Stimulated activated CD4-positive, alpha-beta T cell treated with anti-CD3 and anti-CD28 coated beads, TNF-alpha, amount 100 ng/mL, for 4 hours (primary cell): ENCODE measurements around the gene TTC39C.

ENCODE experiments used
- DNase-seq, 3 experiments: peaks; one replicate each; pipeline ENCODE4 v3.0.0-alpha.2; 2020; ENCODE audit warnings: low read depth in 3 of 3

Gene TTC39C

DNA sequence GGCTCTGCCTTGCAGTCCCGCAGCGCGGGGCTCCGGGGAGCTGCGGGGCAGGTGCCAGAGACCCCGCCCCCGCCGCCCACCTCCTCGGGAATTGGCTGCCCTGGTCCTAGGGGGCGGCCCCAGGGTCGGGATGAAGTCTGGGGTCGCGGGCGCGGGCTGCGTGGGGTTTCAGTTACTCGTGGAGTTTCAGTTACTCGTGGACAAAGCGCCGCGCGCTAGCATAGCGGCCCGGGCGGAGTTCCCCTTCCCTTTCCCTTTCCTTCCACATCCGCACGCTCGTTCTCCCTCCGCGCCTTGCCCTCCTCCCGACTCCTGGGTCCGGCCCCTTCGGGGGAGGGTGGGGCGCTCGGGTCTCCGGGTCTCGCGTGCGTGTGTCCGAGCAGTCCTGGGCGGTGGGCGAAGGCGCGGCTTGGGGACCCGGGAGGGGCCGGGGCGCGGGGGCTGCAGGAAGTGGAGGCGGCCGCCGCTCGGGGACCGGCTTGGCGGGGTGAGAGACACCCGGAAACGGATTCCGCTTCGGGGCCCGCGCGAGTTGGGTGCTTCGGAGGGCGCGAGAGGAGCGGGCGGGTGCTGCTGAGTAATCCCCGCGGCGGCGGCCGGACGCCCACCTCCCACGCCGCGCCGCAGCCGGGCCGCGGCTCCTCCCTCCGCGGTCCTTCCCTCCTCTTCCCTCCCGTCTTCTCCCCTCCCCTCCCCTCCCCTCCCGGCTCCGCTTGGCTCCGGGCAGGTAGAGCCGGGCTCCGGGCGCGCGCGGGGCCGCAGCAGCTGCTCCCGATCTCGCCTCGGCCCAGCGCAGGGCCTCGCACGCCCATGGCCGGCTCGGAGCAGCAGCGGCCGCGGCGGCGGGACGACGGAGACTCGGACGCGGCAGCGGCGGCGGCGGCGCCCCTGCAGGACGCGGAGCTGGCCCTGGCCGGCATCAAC lies at the start of gene TTC39C:
Gene TTC39C (plus strand): TSS at position 693 of the 924 bp plus-strand sequence. CDS start 118 bp downstream, at position 811.
- DNase-seq: peak; percentile 76 to 81 (median 77)

DNA sequence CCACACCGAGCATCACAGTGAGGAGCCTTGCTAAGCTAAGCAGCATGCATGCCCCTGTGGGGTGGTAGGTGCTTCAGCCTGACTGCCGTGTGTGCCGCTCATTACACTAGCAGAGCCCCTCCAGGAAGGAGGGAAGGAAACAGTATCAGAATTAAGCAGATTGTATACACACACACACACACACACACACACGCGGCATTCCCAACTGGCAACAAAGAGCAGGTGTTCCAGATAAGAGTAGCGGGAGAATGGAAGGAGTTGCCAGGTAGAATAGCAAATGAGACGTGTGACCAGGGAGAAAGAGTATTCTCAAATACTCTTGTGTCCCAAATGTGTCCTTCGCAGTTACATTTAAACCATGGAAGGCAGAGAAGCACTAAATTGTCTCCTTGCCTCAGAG lies 47.6 kb upstream of the TTC39C start:
- no peak for DNase-seq

DNA sequence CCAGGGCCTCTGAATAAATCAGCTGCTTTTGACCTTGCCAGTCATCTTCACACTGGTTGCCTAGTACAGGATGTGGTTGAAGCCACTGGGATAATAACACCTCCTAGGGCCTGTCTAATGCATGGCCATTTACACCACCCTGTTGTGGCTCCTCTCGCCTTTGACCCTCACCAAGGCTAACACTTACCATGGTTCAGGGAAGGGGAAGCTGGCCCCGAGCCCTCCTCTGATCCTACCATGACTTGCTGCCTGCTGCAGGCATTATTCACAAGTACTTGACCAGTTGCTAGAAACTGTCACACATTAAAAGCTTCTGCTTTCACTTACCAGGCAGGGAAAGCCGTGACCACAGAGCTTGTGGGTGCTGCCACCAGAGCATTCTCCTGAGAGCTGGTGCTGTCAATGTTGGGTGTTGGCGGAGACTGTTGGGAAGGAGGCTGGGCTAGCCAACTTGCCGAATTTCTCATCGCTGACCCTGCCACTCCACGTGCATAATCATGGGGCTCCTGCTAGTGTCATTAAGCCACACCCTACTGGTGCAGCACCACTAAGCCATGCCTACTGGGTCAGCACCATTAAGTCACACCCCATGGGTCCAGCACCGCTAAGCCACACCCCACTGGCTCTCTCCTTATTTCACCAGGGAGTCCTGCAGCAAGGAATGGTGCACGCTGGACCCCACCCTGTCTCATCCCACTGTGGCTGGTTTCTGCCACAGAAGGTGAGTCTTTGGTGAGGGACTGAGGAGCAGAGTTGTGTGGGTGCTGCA lies 47.0 kb upstream of the TTC39C start:
- no peak for DNase-seq

DNA sequence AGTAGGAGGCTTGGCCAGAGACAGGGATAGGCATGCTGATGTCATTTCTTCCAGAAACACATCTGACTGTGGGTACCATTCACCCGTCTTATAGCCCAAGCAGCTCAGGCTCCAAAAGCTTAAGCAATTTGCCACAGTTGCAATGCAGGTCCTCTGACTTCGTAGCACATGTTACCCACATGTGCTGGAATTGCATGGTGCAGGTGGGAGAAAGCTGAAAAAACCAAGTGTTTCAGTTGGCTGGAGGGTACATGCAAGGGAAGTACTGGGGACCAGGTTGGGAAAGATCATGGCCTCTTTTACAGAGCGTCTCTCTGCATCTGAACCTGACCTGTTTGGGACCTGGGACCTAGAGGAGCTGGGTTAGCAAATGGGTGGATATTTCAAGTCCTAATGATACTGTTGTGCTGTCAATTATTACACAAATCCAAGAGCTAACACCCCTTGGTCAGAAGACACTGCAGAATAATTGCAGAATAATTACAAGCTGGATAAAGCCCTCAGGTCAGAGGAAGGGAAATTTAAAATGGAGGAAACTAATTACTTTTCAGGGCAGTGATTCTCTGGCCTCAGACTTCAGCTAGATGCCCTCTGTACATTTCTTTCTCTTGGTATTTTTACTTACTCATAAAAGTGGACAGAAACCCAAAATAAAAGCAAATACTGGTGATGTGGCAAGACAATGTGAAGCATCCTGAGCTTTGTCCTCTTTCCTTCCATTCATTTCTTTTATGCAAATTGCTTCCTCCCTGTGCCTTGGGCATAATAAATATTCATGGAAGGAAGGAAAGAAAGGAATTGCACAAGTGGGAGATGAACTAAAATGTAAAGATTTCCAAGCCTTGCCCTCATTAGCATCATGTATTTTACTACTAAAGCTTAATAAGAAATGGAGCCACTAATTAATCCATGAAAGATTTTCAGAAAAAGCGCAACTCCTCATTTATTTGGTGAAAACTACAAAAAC lies 45.6 kb upstream of the TTC39C start:
- DNase-seq: no peak

DNA sequence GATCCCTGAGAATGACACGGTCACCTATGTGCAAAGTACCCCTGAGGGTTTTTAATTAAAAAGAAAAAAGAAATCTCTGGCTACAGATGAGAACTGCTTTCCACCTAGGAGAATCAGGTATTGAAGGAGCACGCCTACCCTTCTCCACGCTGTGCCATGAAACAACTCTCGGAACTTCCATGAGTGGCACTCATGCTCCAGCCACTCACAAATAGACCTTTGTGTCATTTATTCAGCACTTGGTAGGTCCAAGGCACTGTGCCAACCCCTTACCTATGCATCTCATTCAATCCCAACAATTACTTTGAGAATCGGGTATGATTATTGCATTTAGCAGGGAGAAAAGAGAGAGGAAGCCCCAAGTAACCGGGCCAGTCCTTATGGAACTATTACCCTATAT lies 44.9 kb upstream of the TTC39C start:
- DNase-seq: no peak

DNA sequence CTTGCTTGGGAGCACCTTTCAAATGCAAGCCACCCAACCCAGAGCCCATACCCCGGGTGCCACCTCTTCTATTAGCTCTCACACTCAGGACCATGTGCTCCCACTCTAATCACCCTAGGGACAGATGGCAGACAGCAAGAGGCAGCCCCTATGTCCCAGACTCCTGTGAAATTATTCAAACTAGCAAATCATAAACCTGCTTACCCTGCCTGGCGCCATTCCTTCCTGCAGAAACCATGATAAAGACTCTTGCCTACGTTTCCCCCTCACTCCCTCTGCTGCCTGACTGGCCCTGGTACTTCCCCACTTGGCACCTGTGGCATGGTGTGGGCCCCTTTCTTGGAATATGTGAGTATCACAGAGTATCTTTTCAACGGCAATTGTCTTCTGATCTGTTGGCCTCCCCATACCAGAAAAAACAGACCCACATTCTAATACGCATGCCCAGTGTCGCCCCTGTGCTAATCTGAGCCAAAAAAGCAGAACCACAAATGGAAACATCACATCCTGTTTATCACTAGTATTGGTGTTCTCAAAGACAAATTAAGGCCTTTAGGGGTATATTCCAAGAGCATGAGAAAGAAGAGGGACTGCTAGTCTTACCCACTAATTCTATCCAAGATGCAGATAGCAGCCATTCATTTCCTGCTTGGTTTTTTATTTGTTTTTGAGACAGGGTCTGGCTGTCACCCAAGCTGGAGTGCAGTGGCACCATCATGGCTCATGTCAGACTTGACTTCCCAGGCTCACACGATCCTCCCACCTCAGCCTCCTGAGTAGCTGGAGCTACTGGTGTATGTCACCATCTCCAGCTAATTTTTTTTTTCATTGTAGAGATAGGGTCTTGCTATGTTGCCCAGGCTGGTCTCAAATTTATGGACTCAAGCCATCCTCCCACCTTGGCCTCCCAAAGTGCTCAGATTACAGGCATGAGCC lies 44.1 kb upstream of the TTC39C start:
- peak in 1 of 3 experiments; percentile 57 for DNase-seq

DNA sequence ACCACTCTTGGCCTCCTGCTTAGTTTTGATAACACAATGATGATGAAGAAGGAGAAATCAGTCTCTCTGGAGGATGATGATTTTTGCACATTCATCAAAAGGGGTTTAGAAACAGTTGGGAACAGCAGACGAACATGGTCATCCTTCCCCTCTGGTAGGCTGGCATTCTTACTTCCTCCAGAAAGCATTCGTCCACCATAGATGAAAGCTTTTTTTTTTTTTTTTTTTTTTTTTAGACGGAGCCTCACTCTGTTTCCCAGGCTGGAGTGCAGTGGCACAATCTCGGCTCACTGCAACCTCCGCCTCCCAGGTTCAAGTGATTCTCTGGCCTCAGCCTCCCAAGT lies 43.5 kb upstream of the TTC39C start:
- no peak for DNase-seq

DNA sequence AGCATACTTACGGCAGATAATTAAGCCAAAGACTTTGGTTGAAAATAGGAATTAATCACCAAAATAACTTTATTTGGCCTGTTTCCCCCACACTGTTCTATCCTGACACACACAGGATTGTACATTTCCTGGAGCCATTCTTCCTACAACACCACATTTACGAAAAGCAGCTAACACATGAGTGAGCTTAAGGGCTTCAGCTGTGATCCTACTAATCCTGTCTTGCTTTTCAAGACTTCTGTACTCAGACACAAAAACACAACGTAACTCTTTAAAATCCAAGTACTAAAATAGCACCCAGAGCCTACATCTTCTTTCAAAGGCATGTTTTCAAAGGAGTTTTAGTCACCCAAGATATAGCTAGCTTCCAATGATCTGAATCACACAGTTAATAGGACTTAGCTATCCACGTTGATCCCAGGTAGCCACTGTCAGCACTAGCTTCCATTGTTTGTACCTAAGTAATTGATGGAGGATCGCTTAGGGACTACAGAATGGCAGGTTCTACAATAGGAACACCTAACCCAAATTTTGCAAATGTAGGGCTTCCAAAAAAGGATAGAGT lies 42.8 kb upstream of the TTC39C start:
- DNase-seq: no peak

DNA sequence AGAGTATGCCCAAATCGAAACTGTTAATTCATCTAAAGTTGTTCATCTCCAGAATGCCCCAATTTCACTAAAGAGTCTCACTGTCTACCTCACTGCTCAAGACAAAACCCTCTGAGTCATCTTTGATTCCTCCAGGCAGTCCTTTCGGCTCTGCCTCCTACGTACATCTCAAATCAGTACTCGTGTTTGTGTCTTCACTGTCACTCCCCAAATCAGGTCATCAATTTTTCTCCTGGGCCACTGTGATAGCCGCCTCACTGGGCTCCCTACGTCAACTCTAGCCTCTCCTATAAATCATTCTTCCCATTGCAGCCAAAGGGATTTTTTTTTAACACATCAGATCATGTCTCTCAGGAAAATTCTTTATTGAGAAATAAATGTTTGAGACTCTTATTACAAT lies 42.1 kb upstream of the TTC39C start:
- DNase-seq: no peak

DNA sequence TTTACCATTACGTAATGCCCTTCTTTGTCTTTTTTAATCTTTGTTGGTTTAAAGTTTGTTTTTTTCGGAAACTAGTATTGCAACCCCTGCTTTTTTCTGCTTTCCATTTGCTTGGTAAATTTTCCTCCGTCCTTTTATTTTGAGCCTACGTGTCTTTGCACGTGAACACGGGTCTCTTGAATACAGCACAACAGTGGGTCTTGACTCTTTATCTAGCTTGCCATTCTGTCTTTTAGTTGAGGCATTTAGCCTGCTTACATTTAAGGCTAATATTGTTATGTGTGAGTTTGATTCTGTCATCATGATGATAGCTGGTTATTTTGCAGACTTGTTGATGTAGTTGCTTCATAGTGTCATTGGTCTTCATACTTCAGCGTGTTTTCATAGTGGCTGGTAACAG lies 37.5 kb upstream of the TTC39C start:
- DNase-seq: no peak

DNA sequence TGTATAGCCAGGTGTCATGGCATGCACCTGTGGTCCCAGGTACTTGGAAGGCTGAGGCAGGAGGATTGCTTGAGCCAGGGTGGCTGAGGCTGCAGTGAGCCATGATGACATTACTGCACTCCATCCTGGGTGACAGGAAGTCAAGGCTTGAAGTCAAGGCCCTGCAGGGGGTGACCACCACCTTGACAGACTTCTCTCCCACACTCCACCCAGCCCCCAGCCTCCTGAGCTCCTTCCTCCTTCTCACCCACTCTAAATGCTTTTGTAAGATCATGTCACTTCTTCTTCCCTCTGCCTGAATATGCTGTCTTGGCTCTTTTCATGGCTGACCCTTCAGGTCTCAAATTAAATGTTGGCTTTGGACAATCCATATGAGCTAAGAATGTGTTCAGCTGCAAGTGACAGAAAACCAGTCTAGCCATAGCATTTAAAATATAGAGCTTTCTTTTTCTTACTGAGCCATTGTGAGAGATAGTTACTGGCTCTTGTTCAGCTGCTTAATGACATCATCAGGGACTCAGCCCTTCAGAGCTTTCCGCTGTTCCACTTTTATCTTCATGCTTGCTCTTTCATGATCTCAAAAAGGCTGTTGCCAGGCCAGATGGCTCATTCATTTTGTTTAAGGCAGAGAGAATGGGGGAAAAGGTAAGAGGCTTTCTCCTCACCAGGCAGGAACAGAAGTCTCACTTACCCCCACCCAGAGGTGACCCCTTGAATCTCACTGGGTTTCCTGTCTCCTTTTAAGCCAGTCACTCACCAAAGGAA lies 36.7 kb upstream of the TTC39C start:
- DNase-seq: no peak

DNA sequence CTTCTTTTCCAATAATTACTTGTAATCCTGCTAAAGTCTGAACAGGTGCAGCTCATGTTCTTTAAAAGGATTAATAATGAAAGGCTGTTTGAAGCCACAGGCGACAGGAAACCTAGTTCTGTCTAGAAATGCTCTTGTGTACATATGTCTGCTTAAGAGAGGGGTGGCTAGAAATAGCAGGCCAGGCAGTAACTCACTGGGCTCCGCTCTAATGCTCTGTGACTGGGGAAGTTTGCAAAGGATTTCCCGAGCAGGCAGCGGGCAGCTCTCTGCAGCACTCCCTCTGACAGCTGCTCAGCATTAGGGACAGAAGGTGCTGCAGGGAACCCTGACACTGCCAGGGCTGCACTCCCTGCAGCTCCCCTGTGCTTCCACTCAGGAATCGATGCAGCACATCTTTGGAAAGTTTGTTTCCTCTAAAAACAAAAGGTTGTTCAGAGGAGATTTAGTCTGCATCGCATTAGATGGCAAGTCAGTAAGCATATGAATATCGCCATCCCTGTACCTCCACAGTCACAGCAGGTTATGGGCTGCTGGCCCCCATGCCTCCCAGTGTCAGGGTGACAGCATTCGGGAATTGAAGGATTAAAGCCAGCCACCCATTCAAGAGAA lies 33.1 kb upstream of the TTC39C start:
- DNase-seq: no peak

DNA sequence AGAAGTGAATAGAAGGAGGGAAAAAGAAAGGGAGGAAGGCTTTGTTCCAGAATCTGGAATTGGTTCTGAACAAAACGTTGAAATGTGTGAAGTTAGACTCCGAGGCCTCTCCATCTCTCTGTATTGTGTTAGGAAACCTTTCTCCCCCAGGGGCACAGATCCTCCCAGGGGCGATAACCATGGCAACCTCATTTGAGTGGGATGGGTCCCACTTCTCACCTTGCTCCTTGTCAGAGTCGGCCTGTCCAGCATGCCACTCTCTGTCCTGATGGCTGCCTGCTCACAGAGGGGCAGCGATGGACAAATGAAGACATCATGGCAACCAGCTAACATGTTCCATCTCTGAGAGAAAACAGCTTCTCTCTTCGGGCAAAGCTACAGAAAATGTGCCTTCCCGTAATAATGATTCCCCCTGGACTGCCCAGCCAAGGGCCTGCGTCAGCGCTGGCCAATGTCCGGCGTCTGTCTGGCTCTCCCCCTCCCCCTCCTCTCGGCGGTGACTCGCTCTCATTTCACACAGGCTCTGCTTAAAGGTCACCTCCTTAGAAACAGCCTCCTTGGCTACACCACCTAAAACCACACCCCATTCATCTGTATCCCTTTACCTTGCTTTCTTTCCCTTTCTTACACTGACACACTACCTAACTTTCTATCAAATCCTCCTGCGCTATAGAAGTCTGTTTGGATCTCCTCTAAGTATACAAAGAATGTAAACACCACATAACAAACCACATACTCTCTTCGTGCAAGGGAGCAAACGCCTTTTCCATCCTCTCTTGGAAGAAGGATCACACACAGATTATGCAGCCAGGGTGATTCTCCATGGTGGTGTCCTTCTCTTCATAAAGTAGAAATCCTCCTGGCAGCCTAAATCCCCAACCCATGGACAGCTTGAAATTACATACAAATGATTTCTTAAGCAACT lies 32.1 kb upstream of the TTC39C start:
- DNase-seq: no peak

DNA sequence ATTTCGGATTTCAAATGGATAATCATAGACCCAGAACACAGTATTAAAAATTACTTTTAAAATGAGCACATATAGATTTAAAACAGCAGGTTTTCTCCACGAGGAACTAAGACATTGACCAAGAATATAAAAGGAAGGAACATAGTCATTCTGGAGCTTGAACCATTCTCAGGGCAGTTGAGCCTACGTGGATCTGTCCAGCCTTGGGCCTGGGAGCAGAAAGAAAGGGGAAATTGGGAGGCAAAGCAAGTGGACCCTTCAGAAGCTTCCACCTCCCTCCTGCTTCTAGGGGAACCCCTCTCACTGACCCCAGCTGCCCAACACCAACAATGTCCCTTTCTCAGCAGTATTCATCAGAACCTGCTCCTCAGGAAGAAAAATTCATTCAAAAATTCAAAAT lies 31.4 kb upstream of the TTC39C start:
- DNase-seq: no peak

DNA sequence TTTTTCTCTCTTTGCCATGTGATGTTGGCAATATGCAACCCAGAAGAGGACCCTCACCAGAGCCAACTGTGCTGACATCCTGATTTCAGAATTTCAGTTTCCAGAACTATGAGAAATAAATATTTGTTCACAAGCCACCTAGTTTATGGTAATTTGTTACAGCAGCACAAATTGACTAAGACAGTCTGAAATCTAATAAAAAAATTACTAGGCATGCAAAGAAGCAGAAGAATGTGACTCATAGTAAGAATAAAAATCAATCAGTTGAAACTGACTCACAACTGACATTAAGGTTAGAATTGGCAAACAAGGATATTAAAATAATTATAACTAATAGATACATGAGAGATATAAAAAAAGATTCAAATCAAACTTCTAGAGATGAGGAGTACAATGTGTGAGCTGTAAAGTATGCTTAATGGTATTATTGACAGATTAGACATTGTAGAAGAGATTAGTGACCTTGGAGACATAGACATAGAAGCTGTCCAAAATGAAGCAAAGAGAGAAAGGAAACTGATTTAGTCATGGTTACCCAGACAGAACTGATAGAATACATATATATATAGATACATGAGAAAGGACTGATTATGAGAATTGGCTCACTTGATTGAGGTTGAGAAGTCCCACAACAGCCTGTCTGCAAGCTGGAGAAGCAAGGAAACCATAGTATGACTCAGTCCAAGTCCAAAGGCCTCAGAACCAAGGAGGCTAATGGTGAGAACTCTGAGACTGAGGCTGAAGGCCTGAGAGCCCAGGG lies 27.8 kb upstream of the TTC39C start:
- DNase-seq: no peak

DNA sequence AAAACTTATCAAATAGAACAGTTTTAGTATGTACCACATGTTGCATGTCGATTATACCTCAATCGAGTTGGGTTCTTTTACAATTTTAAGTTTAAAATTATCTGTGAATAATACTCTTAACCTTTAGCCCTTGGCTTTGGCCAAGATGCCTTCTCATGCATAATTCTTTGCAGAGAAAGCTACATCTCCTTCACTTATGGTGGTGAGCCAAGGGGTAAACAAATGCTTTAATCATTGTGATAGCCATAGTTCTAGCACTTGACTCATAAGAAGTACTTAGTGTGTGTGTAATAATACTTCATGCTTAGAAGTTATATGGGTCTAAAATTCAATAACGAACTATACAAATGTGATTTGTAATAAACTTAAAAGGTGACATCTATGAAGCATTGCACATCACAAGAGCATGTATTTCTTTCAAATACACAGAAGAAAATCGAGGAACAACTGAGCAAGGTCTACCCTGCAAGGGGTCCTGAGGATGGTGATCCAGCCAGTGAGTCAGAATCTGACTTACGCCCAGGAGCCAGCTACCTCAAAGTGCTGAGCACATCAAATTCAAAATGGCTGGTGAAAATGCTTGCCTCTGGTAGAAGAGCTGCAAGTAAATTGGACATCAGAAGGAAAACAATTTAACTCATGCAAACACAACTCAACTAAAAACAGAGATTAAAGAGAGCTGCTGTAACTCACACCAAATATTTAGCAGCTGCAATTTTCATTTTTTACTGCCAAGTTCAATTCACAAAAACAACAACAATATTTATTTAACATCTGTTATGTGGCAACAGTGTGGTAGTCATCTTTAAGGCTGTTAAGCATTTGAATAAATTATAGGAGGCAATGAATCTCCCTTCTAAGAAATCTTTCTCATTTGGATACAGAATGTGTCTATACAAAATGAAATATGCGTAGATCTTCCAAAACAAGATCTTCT lies 23.8 kb upstream of the TTC39C start:
- no peak for DNase-seq
